Measurements from ENCODE around the gene CHMP4A. TPM values are rescaled to one million over a fixed set of nuclear protein-coding genes. Genes with fewer than 3 reads are reported as not detected.

CHMP4A gene
- total and polyA plus RNA-seq, 2 of the 13 experiments (the other 11 are each of a cell fraction or from before 2014, with no cell fraction given): 83.6 to 113 TPM

DNA sequence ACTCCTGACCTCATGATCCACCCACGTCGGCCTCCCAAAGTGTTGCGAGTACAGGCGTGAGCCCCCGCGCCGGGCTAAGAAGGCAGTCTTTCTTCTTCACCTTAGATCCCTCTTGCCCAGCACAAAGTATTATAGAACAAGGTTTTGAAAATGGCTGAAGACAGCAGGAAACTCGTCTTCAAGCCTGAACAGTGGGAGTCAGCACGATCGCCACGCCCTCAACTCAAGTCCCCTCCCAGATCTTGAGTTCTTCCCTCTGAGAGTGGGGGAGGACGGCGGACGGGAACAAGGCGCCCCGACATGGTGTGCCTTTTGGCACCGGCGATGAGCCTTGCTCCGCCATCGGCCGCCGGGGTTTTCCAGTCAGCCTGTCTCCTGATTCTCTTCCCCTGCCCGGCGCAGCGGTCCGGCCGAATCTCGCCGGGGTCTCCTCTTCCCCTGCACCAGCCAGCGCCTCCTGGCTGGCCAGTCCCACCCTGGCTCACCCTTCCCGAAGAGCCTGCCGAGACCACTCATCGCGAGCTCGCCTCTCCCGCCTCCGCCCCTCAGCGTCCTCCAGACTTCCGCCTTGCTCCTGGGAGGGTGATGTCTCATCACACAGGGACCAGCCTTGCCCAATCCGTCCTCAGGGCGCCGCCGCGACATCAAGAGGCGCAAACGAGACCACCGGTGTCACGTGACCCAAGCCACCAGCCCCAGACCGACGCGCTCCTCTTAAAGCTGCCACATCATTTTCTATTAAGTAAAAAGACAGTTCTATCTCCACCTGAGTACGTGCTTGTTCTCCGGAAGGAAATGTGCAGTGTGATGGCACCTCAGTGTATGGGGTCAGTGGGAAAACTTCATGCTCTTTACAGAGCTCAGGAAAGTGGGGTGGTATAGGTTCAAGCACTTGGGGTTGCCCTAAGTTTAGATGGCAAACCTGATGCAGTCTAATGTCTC lies at the start of gene CHMP4A (continued):
- TF ChIP-seq EHMT2 (IDR thresholded peaks at IDR 0.05; ENCODE audit: borderline replicate concordance, low read depth, low read length): no peak
- peak; percentile 96 for TF ChIP-seq SMYD3 (CRISPR knock-in tag; IDR thresholded peaks at IDR 0.05)
- peak; percentile 97 for TF ChIP-seq ETV6 (CRISPR knock-in tag; conservative IDR thresholded peaks at IDR 0.05)
- no peak for TF ChIP-seq ZNF562 (CRISPR knock-in tag; IDR thresholded peaks at IDR 0.05; ENCODE audit: borderline replicate concordance)
- TF ChIP-seq ZNF274 (CRISPR knock-in tag; IDR thresholded peaks at IDR 0.05): peak; percentile 99
- TF ChIP-seq PAX8 (CRISPR knock-in tag; IDR thresholded peaks at IDR 0.05; ENCODE audit: borderline replicate concordance): peak; percentile 96; the same call in 1 of the 2 replicates
- peak; percentile 96 for TF ChIP-seq ZNF160 (CRISPR knock-in tag; IDR thresholded peaks at IDR 0.05)
- TF ChIP-seq RFX5 (IDR thresholded peaks at IDR 0.05; ENCODE audit: low read depth, low read length): peak; percentile 57
- TF ChIP-seq SIX1 (CRISPR knock-in tag; IDR thresholded peaks at IDR 0.05; ENCODE audit: borderline replicate concordance): no peak
- TF ChIP-seq, protein P1, sequence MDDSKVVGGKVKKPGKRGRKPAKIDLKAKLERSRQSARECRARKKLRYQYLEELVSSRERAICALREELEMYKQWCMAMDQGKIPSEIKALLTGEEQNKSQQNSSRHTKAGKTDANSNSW (CRISPR knock-in tag; IDR thresholded peaks at IDR 0.05; ENCODE audit: borderline replicate concordance): no peak
- no peak for TF ChIP-seq ZFP36 (IDR thresholded peaks at IDR 0.05; ENCODE audit: borderline replicate concordance, low read depth, low read length, partially characterized antibody)
- TF ChIP-seq XBP1 (CRISPR knock-in tag; IDR thresholded peaks at IDR 0.05): peak; percentile 44; the same call in 1 of the 2 replicates
- TF ChIP-seq KLF11 (CRISPR knock-in tag; IDR thresholded peaks at IDR 0.05): 0 out of 2 replicates have a peak, but pooled peaks have one; percentile 72
- TF ChIP-seq, protein P2, sequence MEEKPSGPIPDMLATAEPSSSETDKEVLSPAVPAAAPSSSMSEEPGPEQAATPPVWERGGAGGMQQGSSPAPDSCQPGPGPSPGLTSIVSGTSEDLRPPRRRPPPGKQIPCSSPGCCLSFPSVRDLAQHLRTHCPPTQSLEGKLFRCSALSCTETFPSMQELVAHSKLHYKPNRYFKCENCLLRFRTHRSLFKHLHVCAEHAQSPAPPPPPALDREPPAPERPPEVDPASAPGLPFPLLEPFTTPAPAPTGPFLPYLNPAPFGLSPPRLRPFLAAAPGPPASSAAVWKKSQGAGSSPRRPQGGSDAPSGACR (CRISPR knock-in tag; IDR thresholded peaks at IDR 0.05): peak; percentile 64; the same call in 1 of the 2 replicates
- TF ChIP-seq, protein P3, sequence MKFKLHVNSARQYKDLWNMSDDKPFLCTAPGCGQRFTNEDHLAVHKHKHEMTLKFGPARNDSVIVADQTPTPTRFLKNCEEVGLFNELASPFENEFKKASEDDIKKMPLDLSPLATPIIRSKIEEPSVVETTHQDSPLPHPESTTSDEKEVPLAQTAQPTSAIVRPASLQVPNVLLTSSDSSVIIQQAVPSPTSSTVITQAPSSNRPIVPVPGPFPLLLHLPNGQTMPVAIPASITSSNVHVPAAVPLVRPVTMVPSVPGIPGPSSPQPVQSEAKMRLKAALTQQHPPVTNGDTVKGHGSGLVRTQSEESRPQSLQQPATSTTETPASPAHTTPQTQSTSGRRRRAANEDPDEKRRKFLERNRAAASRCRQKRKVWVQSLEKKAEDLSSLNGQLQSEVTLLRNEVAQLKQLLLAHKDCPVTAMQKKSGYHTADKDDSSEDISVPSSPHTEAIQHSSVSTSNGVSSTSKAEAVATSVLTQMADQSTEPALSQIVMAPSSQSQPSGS (CRISPR knock-in tag; IDR thresholded peaks at IDR 0.05): peak; percentile 94
- peak; percentile 4; the same call in 1 of the 2 replicates for TF ChIP-seq SMC3 (IDR thresholded peaks at IDR 0.05; ENCODE audit: low read length)
- TF ChIP-seq, protein P4, sequence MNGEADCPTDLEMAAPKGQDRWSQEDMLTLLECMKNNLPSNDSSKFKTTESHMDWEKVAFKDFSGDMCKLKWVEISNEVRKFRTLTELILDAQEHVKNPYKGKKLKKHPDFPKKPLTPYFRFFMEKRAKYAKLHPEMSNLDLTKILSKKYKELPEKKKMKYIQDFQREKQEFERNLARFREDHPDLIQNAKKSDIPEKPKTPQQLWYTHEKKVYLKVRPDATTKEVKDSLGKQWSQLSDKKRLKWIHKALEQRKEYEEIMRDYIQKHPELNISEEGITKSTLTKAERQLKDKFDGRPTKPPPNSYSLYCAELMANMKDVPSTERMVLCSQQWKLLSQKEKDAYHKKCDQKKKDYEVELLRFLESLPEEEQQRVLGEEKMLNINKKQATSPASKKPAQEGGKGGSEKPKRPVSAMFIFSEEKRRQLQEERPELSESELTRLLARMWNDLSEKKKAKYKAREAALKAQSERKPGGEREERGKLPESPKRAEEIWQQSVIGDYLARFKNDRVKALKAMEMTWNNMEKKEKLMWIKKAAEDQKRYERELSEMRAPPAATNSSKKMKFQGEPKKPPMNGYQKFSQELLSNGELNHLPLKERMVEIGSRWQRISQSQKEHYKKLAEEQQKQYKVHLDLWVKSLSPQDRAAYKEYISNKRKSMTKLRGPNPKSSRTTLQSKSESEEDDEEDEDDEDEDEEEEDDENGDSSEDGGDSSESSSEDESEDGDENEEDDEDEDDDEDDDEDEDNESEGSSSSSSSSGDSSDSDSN (CRISPR knock-in tag; IDR thresholded peaks at IDR 0.05): peak; percentile 95
- TF ChIP-seq ZNF383 (CRISPR knock-in tag; IDR thresholded peaks at IDR 0.05; ENCODE audit: borderline replicate concordance): peak; percentile 100; the same call in 1 of the 2 replicates
- TF ChIP-seq EEA1 (CRISPR knock-in tag; IDR thresholded peaks at IDR 0.05; ENCODE audit: borderline replicate concordance): peak; percentile 99; the same call in 1 of the 2 replicates
- peak; percentile 96 for TF ChIP-seq XRCC5 (optimal IDR thresholded peaks at IDR 0.05; ENCODE audit: low read length)
- TF ChIP-seq REL (CRISPR knock-in tag; conservative IDR thresholded peaks at IDR 0.05): peak; percentile 78; the same call in 1 of the 2 replicates
- TF ChIP-seq, protein P5, sequence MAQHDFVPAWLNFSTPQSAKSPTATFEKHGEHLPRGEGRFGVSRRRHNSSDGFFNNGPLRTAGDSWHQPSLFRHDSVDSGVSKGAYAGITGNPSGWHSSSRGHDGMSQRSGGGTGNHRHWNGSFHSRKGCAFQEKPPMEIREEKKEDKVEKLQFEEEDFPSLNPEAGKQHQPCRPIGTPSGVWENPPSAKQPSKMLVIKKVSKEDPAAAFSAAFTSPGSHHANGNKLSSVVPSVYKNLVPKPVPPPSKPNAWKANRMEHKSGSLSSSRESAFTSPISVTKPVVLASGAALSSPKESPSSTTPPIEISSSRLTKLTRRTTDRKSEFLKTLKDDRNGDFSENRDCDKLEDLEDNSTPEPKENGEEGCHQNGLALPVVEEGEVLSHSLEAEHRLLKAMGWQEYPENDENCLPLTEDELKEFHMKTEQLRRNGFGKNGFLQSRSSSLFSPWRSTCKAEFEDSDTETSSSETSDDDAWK (CRISPR knock-in tag; IDR thresholded peaks at IDR 0.05): no peak
- peak; percentile 22; the same call in 1 of the 2 replicates for TF ChIP-seq ZNF3 (CRISPR knock-in tag; IDR thresholded peaks at IDR 0.05)
- peak; percentile 99 for TF ChIP-seq KLF12 (CRISPR knock-in tag; IDR thresholded peaks at IDR 0.05; ENCODE audit: borderline replicate concordance)

All from HepG2 (cell line).